GM12891 (cell line): Measurements from ENCODE around the gene KSR1.

Experiments used
- POLR2A ChIP-seq: IDR thresholded peaks from 2 replicates; pipeline ENCODE4 v1.6.1; 2011; ENCODE audit warnings: low read depth, low read length, control low read depth
- POLR2AphosphoS5 ChIP-seq: IDR thresholded peaks from 2 replicates; pipeline ENCODE4 v1.6.1; 2011; ENCODE audit warnings: low read depth, low read length, control low read depth
- SPI1 ChIP-seq: IDR thresholded peaks from 2 replicates; pipeline ENCODE4 v1.6.1; 2011; ENCODE audit warnings: low read depth, low read length, control low read depth
- TAF1 ChIP-seq: IDR thresholded peaks from 2 replicates; pipeline ENCODE4 v1.6.1; 2011; ENCODE audit warnings: low read depth, low read length, control low read depth

GRCh38 chr17:27554911-27555310 is 98.7 kb downstream of the KSR1 start:
- TF ChIP-seq POLR2A (no peak), POLR2AphosphoS5 (no peak), TAF1 (no peak), SPI1 (no peak)
